ENCODE data around the gene CLEC2D. TPM values are rescaled to one million over a fixed set of nuclear protein-coding genes. Genes with fewer than 3 reads are reported as not detected.
A peak's percentile ranks its signal among the peaks of the same experiment; 100 is the strongest.

CLEC2D gene
- total and polyA plus RNA-seq, 10 of the 15 experiments (the other 5 are each of a cell fraction or from before 2014, with no cell fraction given): 4.6 to 29.8 (median 16.0) TPM

- TF ChIP-seq ZNF592 (IDR thresholded peaks at IDR 0.05) (no peak), SMC3 (IDR thresholded peaks at IDR 0.05; ENCODE audit: borderline replicate concordance, low read length) (no peak), USF1 (IDR thresholded peaks at IDR 0.05; ENCODE audit: borderline replicate concordance, extremely low read length, insufficient read depth, low read depth, low read length) (no peak), CUX1 (IDR thresholded peaks at IDR 0.05; ENCODE audit: insufficient replicate concordance, low read depth, low read length) (peak; percentile 46), ZNF207 (IDR thresholded peaks at IDR 0.05; ENCODE audit: borderline replicate concordance) (no peak), BACH1 (IDR thresholded peaks at IDR 0.05; ENCODE audit: borderline replicate concordance) (no peak), ASH2L (IDR thresholded peaks at IDR 0.05; ENCODE audit: borderline replicate concordance, low read depth) (no peak), FOS (IDR thresholded peaks at IDR 0.05; ENCODE audit: borderline replicate concordance, extremely low read depth, insufficient read length) (no peak), REST (IDR thresholded peaks at IDR 0.05; ENCODE audit: low read depth, low read length) (no peak), POLR2AphosphoS2 (IDR thresholded peaks at IDR 0.05; ENCODE audit: low read depth, low read length) (no peak), LARP7 (IDR thresholded peaks at IDR 0.05) (no peak), YY1 (IDR thresholded peaks at IDR 0.05; ENCODE audit: low read depth, low read length) (0 out of 2 replicates have a peak, but pooled peaks have one; percentile 13), SMAD1 (IDR thresholded peaks at IDR 0.05; ENCODE audit: low read depth, partially characterized antibody) (no peak)
These were observed 52.0 kb downstream of the CLEC2D start (continued) for GRCh38 chr12:9721394-9722092.

Data from GM12878 (cell line).